Measurements from ENCODE around the gene COL20A1. TPM values are rescaled to one million over a fixed set of nuclear protein-coding genes. Genes with fewer than 3 reads are reported as not detected.

COL20A1 gene
- total and polyA plus RNA-seq, 2 donors (not counting 1 experiment from before 2014, with no cell fraction given), result not detected

GRCh38 chr20:63264519-63264918 lies 28.5 kb upstream of the COL20A1 start:
- intact Hi-C loops (cut with micrococcal nuclease), result no loop called here
- POLR2A ChIA-PET, result no interaction called here
- 81% methylated on average over 11 of the region's 14 CpGs for WGBS (ENCODE audit: insufficient coverage)

DNA sequence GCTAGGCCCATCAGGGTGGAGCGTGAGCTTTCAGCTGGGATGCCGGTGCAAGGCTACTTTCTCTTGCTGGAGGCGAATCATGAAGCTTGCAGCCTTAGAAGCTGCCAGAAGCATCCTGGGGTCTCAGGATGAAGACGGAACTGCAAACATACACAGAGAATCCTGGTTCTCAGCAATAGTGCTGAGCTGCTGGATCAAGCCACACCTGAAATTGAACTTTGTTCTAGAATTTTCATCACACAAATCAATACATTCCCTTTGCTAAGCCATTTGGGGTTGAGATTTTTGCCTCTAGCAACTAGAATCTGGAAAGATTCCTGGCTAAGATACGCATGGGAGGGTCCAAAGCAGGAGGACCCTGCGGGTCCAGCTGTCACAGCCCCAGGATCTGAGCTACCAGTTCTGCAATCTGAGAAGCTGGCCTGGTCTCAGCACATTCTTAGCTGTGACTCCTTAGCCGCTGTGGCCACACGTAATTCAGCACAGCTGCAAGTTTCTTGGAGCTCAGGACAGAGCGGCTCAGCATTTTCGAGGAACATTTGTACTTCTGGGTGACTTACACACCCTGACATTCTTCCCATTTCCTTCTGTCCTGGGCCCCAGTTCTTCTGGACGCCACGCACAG lies 27.0 kb upstream of the COL20A1 start:
- no peak for DNase-seq
- CTCF ChIA-PET, result no interaction called here

More at GRCh38 chr20:63264519-63264918, 28.5 kb upstream of the COL20A1 start:
- Histone ChIP-seq H4K20me1 (ENCODE audit: control insufficient read depth, insufficient read depth, low read length, poor library complexity, severe bottlenecking) (no peaks in the 10 kb centered on the region), H3K27me3 (replicated peaks in 1 of 4; ENCODE audit: control extremely low read depth in 1 of 4, control insufficient read depth in 3 of 4, insufficient read depth in 4 of 4, low read length in 3 of 4) (peaks cover 0 to 20% (median 3%) of the 10 kb centered on the region in 4 experiments), H3K36me3 (replicated peaks in 1 of 2; ENCODE audit: control extremely low read depth in 1 of 2, control insufficient read depth in 1 of 2, extremely low read depth in 1 of 2, insufficient read depth in 2 of 2, low read length in 1 of 2) (no peaks in the 10 kb centered on the region), H3K4me3 (ENCODE audit: control extremely low read depth in 1 of 5, extremely low read depth in 1 of 5, insufficient read depth in 1 of 5, low read depth in 2 of 5, low read length in 4 of 5) (no peak overlapping the region), H3K9ac (ENCODE audit: low read length) (no peak overlapping the region), H3K4me1 (ENCODE audit: control insufficient read depth in 2 of 2, insufficient read depth in 2 of 2, low read length in 2 of 2) (no peaks in the 10 kb centered on the region), H2AFZ (ENCODE audit: insufficient read depth, low read depth, low read length, poor library complexity, severe bottlenecking) (no peak overlapping the region), H3K9me3 (ENCODE audit: control extremely low read depth in 1 of 3, control insufficient read depth in 2 of 3, insufficient read depth in 1 of 3, low read length in 2 of 3) (no peaks in the 10 kb centered on the region), H3K4me2 (replicated peaks; ENCODE audit: low read depth, low read length, poor library complexity, severe bottlenecking) (no peak overlapping the region), H3K79me2 (ENCODE audit: control insufficient read depth, insufficient read depth, low read length) (no peaks in the 10 kb centered on the region), H3K27ac (ENCODE audit: low read length in 2 of 2) (no peak overlapping the region)
- ATAC-seq (ENCODE audit: low read depth) (no peak), DNase-seq (no peak)
- Mint-ChIP-seq H3K4me3 (no peak overlapping the region), H3K27ac (no peak overlapping the region), H3K9me3 (ENCODE audit: insufficient read depth) (no peaks in the 10 kb centered on the region), H3K4me1 (no peaks in the 10 kb centered on the region), H3K27me3 (peaks cover 35% of the 10 kb centered on the region)
- no peak for TF ChIP-seq EZH2 (IDR thresholded peaks at IDR 0.05; ENCODE audit: borderline replicate concordance, insufficient read depth, low read depth, low read length, poor library complexity, severe bottlenecking)
- no peak for TF ChIP-seq CTCF (IDR thresholded peaks at IDR 0.05)
- CTCF ChIA-PET, result no interaction called here

More for the DNA sequence above, 27.0 kb upstream of the COL20A1 start:
- intact Hi-C loops (cut with micrococcal nuclease), result no loop called here
- H3K27ac Mint-ChIP-seq, result no peak overlapping the region
- H3K4me3 Mint-ChIP-seq, result no peak overlapping the region
- Histone ChIP-seq H3K79me2 (ENCODE audit: control insufficient read depth, insufficient read depth, low read length) (no peaks in the 10 kb centered on the region), H3K36me3 (replicated peaks in 1 of 2; ENCODE audit: control extremely low read depth in 1 of 2, control insufficient read depth in 1 of 2, extremely low read depth in 1 of 2, insufficient read depth in 2 of 2, low read length in 1 of 2) (no peaks in the 10 kb centered on the region), H3K4me3 (ENCODE audit: control extremely low read depth in 1 of 5, extremely low read depth in 1 of 5, insufficient read depth in 1 of 5, low read depth in 2 of 5, low read length in 4 of 5) (no peak overlapping the region), H3K27me3 (replicated peaks in 1 of 4; ENCODE audit: control extremely low read depth in 1 of 4, control insufficient read depth in 3 of 4, insufficient read depth in 4 of 4, low read length in 3 of 4) (peaks cover 0 to 17% (median 3%) of the 10 kb centered on the region in 4 experiments), H3K27ac (ENCODE audit: low read length in 2 of 2) (no peak overlapping the region), H3K9me3 (ENCODE audit: control extremely low read depth in 1 of 3, control insufficient read depth in 2 of 3, insufficient read depth in 1 of 3, low read length in 2 of 3) (no peaks in the 10 kb centered on the region), H3K9ac (ENCODE audit: low read length) (no peak overlapping the region), H3K4me1 (ENCODE audit: control insufficient read depth in 2 of 2, insufficient read depth in 2 of 2, low read length in 2 of 2) (no peaks in the 10 kb centered on the region), H2AFZ (ENCODE audit: insufficient read depth, low read depth, low read length, poor library complexity, severe bottlenecking) (no peak overlapping the region), H3K4me2 (replicated peaks; ENCODE audit: low read depth, low read length, poor library complexity, severe bottlenecking) (no peak overlapping the region), H4K20me1 (ENCODE audit: control insufficient read depth, insufficient read depth, low read length, poor library complexity, severe bottlenecking) (no peaks in the 10 kb centered on the region)
- H3K9me3 Mint-ChIP-seq (ENCODE audit: insufficient read depth), result no peaks in the 10 kb centered on the region
- no peak for ATAC-seq (ENCODE audit: low read depth)
- TF ChIP-seq EZH2 (IDR thresholded peaks at IDR 0.05; ENCODE audit: borderline replicate concordance, insufficient read depth, low read depth, low read length, poor library complexity, severe bottlenecking) (no peak), CTCF (IDR thresholded peaks at IDR 0.05) (no peak)
- POLR2A ChIA-PET, result no interaction called here
- 81% methylated on average over 12 of the region's 12 CpGs for WGBS (ENCODE audit: insufficient coverage)
- H3K4me1 Mint-ChIP-seq, result peaks cover 3% of the 10 kb centered on the region
- H3K27me3 Mint-ChIP-seq, result peaks cover 35% of the 10 kb centered on the region

Measured in B cell (primary cell).